HG02571 (cell line): ENCODE measurements around the gene CAPZA1.
"Not testable (repeated sequence)": the region's sequence is repeated elsewhere in the genome, so short reads cannot be mapped to it uniquely, and the experiment has no call there.

Source experiments
- ATAC-seq: cut with Tn5 transposase; IDR thresholded peaks from one replicate; pipeline ENCODE4 v1.9.1; 2021; ENCODE audit warnings: mild to moderate bottlenecking, moderate library complexity; ENCODE audit not compliant: unreplicated experiment

CAPZA1 gene

DNA sequence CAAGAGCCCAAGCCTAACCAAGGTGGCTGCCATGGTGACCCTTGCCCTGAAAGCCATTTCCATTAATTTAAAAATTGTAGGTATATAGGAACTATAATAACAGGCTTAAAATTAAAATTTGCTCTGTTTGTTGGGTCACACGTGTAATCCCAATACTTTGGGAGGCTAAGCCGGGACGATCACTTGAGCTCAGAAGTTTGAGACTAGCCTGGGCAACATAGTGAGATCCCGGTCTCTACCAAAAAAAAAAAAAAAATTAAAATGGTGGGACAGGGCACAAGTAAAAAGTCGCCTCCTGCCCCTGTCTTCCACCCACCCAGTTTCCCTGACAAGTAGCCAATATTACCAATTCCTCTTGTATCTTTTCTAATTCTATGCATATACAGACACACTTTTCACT, 6.6 kb downstream of the CAPZA1 start:
- ATAC-seq = no peak

GRCh38 chr1:112626887-112627286, 7.3 kb downstream of the CAPZA1 start:
- no peak for ATAC-seq

DNA sequence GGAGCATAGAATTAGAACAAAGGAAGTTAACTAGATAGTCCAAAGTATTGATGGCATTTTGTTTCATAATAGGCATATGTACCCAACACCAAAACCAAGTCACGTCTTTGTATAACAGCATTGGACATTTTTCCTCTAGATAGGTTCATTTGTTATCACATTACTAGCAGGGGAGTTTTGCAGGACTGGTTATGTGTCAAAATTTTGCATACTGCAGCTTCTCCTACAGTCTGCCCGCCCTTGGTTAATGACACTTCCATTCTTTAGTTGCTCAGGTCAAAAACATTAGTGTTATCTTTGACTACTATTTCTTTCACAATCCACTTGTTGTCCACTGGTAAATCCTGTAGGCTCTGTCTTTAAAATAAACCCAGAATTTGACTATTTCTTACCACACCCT, 8.9 kb downstream of the CAPZA1 start:
- ATAC-seq = no peak

DNA sequence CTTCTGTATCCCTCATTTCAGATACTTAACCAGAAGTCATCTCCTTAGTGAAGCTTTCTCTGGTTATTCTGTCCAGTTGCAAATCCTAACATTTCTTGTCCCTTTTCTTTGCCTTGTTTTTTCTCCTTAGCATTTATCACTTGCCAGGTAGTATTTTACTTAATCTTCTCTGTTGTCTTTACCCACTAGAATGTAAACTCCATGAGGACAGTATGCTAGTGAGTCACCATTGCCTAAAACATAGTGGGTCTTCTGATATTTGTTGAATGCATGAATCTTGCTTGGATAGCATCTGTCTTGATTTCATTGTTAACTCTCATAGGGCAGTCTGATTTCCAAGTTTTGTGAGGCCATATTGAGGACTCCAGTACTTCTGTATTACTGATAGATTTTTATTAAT, 9.6 kb downstream of the CAPZA1 start:
- no peak for ATAC-seq

DNA sequence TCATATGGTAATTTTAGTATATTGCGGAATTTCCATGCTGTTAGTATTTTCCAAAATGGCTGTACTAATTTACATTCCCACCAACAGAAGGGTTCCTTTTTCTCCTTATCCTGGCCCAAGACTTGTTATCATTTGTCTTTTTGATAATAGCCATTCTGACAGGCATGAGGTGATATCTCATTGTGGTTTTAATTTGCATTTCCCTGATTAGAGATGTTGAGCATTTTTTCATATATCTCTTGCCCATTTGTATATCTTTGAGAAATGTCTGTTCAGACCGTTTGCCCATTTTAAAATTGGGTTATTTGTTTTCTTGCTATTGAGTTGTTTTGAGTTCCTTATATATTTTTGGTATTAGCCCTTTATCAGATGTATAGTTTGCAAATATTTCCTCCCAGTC, 14.0 kb downstream of the CAPZA1 start:
- ATAC-seq = no peak

DNA sequence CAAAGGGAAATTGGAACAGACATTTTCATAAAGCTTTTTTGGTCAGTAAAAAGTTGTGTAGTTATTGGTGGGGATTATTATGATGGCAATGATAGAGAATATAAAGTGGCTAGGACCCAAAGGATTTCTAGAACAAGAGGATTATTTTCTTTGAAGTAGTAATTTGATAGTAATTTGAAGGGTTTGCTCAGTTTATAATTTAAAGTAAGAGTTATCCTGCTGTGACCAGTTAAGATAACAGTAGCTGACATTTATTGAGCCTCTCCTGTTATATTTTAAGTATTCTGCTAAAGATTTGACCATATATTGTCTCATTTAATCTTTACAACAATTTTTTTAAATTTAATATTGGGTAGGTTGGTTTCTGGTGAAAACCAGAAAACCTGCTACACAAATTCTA, 14.7 kb downstream of the CAPZA1 start:
- no peak for ATAC-seq

GRCh38 chr1:112636056-112636455, 16.4 kb downstream of the CAPZA1 start:
- no peak for ATAC-seq

DNA sequence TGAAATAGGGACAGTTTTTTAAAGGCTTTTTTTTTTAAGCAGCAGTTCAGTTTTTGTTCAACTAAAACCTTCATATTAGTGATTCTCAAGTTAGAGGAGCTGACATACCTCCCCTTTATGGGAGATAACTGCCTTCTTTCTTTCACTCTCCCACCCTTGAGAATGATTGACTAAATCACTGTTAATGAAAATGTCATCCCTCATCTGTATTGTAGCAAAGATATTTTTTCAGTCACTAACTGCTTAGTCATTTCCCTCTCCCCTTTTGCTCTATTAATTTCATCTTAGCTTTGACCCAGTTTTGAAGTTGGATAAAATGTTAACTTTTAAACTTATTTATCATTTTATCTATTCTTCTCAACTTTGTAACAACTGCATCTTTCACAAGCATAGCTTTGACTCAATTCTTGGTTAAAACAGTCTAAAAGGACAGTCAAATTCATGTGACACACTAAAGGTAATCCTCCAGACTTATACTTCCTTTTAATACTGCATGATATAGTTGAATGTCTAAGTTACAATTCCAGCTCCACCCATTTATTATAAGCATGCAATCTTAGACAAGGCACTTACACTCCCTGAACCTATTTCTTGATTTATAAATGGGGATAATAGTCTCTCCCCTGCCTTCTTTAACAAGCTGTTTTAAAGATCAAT, 17.1 kb downstream of the CAPZA1 start:
- no peak for ATAC-seq

GRCh38 chr1:112637254-112638109, 17.9 kb downstream of the CAPZA1 start:
- ATAC-seq = no peak

DNA sequence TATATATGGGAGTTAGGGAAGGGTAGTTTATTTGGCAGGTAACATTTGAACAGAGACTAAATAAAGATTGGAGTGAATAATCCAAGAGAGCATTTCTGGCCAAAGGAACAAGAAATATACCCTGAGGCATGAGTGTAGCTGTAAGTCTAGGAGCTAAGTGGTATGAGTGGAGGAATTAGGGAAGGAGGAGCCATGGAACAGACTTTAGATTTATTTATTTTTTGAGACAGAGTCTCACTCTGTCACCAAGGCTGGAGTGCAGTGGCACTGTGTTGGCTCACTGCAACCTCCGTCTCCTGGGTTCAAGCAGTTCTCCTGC, 18.4 kb downstream of the CAPZA1 start:
- ATAC-seq = no peak

- not testable (repeated sequence) for ATAC-seq
Measured at GRCh38 chr1:112640437-112640836, 20.8 kb downstream of the CAPZA1 start.

DNA sequence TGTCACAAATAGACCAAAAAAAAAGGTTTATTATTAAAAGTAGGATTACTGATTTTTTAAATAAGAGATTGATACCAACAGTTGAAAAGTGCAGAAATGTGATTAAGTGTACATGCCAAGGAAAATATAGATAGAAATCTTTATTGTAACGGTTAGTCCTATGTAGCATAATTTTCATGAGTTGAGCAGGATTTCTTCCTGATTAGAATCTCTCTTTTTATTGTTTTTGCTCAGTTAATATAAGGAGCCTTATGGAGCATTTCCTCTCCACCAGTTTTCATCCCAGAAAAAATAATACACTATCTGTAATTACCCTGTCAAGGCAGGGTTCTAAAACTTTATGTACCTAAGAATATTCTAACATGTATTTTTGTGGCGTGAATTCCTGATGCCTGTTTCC, 23.4 kb downstream of the CAPZA1 start:
- ATAC-seq = no peak

GRCh38 chr1:112646225-112646624, 26.6 kb downstream of the CAPZA1 start:
- ATAC-seq = no peak

DNA sequence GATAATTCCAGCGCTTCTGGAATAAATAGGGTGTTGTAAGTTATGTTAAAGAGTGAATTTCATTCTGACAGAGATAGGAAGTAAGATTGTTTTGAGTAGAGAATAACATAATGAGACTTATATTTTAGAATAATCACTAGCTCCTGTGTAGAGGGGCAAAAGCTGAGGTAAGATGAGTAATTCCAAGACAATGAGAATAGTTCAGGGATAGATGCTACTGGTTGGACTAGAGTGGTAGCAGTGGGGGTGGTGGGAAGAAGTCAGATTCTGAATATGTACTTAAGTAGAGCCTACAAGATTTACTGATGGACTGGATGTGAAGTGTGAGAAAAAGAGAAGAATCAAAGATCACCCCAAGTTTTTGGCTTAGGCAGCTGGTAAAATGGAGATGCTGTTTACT, 31.6 kb downstream of the CAPZA1 start:
- no peak for ATAC-seq

DNA sequence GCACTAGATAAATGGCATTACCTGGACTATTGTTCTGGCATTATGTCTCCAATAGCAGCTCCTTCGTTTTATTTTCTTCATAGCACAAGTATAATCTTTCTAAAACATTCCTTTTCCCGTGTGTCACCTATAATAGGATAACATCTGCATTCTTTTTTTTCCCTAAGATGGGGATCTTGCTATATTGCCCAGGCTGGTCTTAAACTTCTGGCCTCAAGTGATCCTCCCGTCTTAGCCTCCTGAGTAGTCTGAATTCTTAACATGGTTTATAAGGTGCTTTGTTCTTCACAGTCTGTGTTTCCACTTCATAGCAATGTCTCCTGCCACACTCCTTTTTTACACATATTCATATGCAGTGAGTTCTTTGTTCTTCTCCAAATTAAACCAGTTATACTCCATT, 46.2 kb downstream of the CAPZA1 start:
- no peak for ATAC-seq

- no peak for ATAC-seq
Measured at GRCh38 chr1:112666946-112667345, 47.3 kb downstream of the CAPZA1 start.

- no peak for ATAC-seq
Measured at GRCh38 chr1:112672009-112672408, 52.4 kb downstream of the CAPZA1 start.

DNA sequence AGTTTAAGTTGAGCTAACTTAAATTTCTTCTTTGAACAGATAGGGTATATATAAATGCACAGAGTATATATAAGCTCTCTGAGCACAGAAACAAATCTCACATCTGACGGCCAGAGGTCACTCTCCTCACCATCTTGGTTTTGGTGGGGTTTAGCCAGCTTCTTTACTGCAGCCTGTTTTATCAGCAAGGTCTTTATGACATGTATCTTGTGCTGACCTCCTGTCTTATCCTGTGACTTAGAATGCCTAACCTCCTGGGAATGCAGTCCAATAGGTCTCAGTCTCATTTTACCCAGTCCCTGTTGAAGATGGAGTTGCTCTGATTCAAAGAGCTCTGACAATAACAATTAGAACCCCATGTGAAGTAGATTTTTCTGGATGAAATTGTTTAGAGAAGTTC, 53.2 kb downstream of the CAPZA1 start:
- no peak for ATAC-seq

GRCh38 chr1:112673592-112674439, 54.2 kb downstream of the CAPZA1 start:
- no peak for ATAC-seq

DNA sequence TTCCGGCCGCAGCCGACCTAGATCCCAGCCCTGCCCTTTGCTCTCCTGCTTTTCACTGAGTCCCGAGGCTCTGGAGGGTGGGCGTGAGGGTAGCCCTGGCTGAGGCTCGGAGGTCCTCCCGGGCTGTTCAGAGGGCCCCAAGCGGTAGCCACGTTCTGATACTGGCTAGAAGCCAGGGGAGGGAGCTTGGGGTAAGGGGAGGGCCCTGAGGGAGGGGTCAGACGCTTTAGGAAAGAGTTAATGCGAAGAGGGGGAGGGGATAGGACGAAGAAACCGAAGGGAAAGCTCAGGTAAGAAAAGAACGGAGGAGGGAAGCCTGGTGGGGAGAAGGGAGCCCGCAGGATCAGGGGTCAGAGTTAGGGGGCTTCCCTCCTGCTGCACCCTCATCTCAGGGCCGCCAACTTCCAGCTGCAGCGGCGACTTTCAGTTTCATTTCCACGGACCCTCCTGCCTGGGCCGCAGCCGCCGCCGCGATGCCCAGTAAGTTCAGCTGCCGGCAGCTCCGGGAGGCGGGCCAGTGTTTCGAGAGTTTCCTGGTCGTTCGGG, 54.9 kb downstream of the CAPZA1 start, which contains the start of gene MOV10:
Gene MOV10 (plus strand): TSS at position 220 of the 546 bp plus-strand sequence. CDS start 254 bp downstream, at position 474.
- peak; percentile 59 for ATAC-seq

DNA sequence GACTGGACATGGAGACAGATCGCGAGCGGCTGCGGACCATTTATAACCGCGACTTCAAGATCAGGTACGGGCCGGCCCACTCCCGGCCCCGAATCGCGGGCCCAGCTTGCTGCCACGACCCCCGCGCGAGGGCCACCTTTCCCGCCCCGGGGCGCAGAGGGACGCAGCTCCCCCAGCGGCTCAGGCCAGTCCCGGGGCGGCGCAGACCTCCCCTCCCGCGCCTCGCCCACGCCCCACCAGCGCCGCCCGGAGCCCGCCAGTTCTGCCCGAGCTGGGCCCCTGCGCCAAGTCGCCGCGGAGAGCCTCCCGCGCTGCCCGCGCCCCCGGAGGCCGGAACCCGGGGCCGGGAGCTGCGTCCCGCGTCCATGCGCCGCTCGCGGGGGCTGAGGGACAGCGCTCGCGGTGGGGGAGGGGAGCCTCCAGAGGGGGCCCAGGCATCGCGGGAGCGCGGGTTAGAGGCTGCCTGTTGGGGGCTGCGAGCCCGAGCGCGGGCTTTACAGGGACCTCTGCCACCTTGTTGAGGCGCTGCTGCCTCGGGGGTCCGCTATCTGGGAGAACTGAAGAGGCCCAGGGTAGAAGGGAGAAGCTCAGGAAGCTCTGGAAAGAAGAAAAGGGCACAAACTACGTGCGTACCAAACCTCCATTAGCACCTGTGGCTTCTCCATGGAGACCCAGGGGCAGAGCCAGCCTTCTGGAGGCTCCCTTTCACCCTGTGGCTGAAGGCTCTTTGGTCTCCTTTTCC, 55.5 kb downstream of the CAPZA1 start:
- peak; percentile 38 for ATAC-seq
